DOHH2 (cell line): ENCODE results near the gene MMAB.

ENCODE experiments used
- EZH2phosphoT487 ChIP-seq: fragments of 200-600 bp; sonication (generic); IDR thresholded peaks from 2 replicates; pipeline ENCODE4 v1.6.1; 2017; ENCODE audit warnings: borderline replicate concordance, mild to moderate bottlenecking, antibody characterized with exemption, low read length, moderate library complexity, mixed read lengths
- TF ChIP-seq, protein P1 (sequence below): fragments of 200-600 bp; sonication (generic); IDR thresholded peaks from one replicate; pipeline ENCODE4 v1.5.1; 2014; ENCODE audit warnings: antibody characterized with exemption, mild to moderate bottlenecking, low read depth, low read length; ENCODE audit not compliant: poor library complexity, severe bottlenecking

DNA sequence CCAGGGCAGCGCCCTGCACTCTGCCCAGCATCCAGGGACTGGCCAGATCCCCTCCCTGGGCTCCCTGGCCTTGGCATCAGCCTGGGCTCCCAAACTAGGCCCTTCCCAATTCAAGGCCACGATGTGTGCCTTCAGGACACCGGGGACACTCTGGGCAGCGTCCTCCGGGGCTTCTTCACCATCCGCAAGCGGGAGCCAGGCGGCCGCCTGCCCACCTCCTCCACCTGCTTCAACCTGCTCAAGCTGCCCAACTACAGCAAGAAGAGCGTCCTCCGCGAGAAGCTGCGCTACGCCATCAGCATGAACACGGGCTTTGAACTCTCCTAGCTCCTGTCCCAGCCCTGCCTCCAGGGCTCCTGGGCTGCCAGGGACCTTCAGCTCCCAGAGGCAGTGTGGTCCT, 38.8 kb downstream of the MMAB start:
- TF ChIP-seq, protein P1, sequence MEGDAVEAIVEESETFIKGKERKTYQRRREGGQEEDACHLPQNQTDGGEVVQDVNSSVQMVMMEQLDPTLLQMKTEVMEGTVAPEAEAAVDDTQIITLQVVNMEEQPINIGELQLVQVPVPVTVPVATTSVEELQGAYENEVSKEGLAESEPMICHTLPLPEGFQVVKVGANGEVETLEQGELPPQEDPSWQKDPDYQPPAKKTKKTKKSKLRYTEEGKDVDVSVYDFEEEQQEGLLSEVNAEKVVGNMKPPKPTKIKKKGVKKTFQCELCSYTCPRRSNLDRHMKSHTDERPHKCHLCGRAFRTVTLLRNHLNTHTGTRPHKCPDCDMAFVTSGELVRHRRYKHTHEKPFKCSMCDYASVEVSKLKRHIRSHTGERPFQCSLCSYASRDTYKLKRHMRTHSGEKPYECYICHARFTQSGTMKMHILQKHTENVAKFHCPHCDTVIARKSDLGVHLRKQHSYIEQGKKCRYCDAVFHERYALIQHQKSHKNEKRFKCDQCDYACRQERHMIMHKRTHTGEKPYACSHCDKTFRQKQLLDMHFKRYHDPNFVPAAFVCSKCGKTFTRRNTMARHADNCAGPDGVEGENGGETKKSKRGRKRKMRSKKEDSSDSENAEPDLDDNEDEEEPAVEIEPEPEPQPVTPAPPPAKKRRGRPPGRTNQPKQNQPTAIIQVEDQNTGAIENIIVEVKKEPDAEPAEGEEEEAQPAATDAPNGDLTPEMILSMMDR, result no peak
- TF ChIP-seq EZH2phosphoT487, result no peak
